ENCODE data around the gene DROSHA.

Gene DROSHA

GRCh38 chr5:31470608-31471007, 61.3 kb downstream of the DROSHA start:
- Histone ChIP-seq H3K36me3 (ENCODE audit: control insufficient read depth, insufficient read depth, low read length) (peaks cover 56% of the 10 kb centered on the region), H3K27ac (ENCODE audit: low read depth, low read length) (no peak overlapping the region), H3K27me3 (ENCODE audit: control insufficient read depth, insufficient read depth, low read length) (no peaks in the 10 kb centered on the region), H3K9ac (ENCODE audit: low read depth, low read length) (no peak overlapping the region), H3K4me3 (ENCODE audit: low read depth, low read length) (no peak overlapping the region), H3K4me1 (ENCODE audit: control insufficient read depth, insufficient read depth, low read length) (no peaks in the 10 kb centered on the region), H3K9me3 (ENCODE audit: control insufficient read depth, insufficient read depth, low read length) (no peaks in the 10 kb centered on the region)

GRCh38 chr5:31469886-31470285, 62.0 kb downstream of the DROSHA start:
- Histone ChIP-seq H3K9ac (ENCODE audit: low read depth, low read length) (no peak overlapping the region), H3K9me3 (ENCODE audit: control insufficient read depth, insufficient read depth, low read length) (no peaks in the 10 kb centered on the region), H3K27ac (ENCODE audit: low read depth, low read length) (no peak overlapping the region), H3K4me1 (ENCODE audit: control insufficient read depth, insufficient read depth, low read length) (no peaks in the 10 kb centered on the region), H3K4me3 (ENCODE audit: low read depth, low read length) (no peak overlapping the region), H3K36me3 (ENCODE audit: control insufficient read depth, insufficient read depth, low read length) (peaks cover 61% of the 10 kb centered on the region), H3K27me3 (ENCODE audit: control insufficient read depth, insufficient read depth, low read length) (no peaks in the 10 kb centered on the region)

- no peaks in the 10 kb centered on the region for H3K9me3 ChIP-seq (ENCODE audit: control insufficient read depth, insufficient read depth, low read length)
- H3K9ac ChIP-seq (ENCODE audit: low read depth, low read length), result no peak overlapping the region
- H3K27me3 ChIP-seq (ENCODE audit: control insufficient read depth, insufficient read depth, low read length), result no peaks in the 10 kb centered on the region
- H3K4me1 ChIP-seq (ENCODE audit: control insufficient read depth, insufficient read depth, low read length), result no peaks in the 10 kb centered on the region
- no peak overlapping the region for H3K4me3 ChIP-seq (ENCODE audit: low read depth, low read length)
- H3K27ac ChIP-seq (ENCODE audit: low read depth, low read length), result no peak overlapping the region
- H3K36me3 ChIP-seq (ENCODE audit: control insufficient read depth, insufficient read depth, low read length), result peaks cover 65% of the 10 kb centered on the region
Observed at GRCh38 chr5:31469466-31469865, 62.4 kb downstream of the DROSHA start.

GRCh38 chr5:31465291-31465690, 66.6 kb downstream of the DROSHA start:
- H3K36me3 ChIP-seq (ENCODE audit: control insufficient read depth, insufficient read depth, low read length), result peaks cover 80% of the 10 kb centered on the region
- H3K4me1 ChIP-seq (ENCODE audit: control insufficient read depth, insufficient read depth, low read length), result no peaks in the 10 kb centered on the region
- H3K9ac ChIP-seq (ENCODE audit: low read depth, low read length), result no peak overlapping the region
- peaks cover 10% of the 10 kb centered on the region for H3K9me3 ChIP-seq (ENCODE audit: control insufficient read depth, insufficient read depth, low read length)
- no peak overlapping the region for H3K27ac ChIP-seq (ENCODE audit: low read depth, low read length)
- H3K27me3 ChIP-seq (ENCODE audit: control insufficient read depth, insufficient read depth, low read length), result no peaks in the 10 kb centered on the region
- no peak overlapping the region for H3K4me3 ChIP-seq (ENCODE audit: low read depth, low read length)

GRCh38 chr5:31464081-31464480, 67.8 kb downstream of the DROSHA start:
- Histone ChIP-seq H3K36me3 (ENCODE audit: control insufficient read depth, insufficient read depth, low read length) (peaks cover 90% of the 10 kb centered on the region), H3K27ac (ENCODE audit: low read depth, low read length) (no peak overlapping the region), H3K27me3 (ENCODE audit: control insufficient read depth, insufficient read depth, low read length) (no peaks in the 10 kb centered on the region), H3K9me3 (ENCODE audit: control insufficient read depth, insufficient read depth, low read length) (peaks cover 10% of the 10 kb centered on the region), H3K4me1 (ENCODE audit: control insufficient read depth, insufficient read depth, low read length) (no peaks in the 10 kb centered on the region), H3K4me3 (ENCODE audit: low read depth, low read length) (no peak overlapping the region), H3K9ac (ENCODE audit: low read depth, low read length) (no peak overlapping the region)

- H3K27ac ChIP-seq (ENCODE audit: low read depth, low read length), result no peak overlapping the region
- no peaks in the 10 kb centered on the region for H3K4me1 ChIP-seq (ENCODE audit: control insufficient read depth, insufficient read depth, low read length)
- no peaks in the 10 kb centered on the region for H3K27me3 ChIP-seq (ENCODE audit: control insufficient read depth, insufficient read depth, low read length)
- no peak overlapping the region for H3K4me3 ChIP-seq (ENCODE audit: low read depth, low read length)
- peaks cover 10% of the 10 kb centered on the region for H3K9me3 ChIP-seq (ENCODE audit: control insufficient read depth, insufficient read depth, low read length)
- H3K36me3 ChIP-seq (ENCODE audit: control insufficient read depth, insufficient read depth, low read length), result peaks cover 94% of the 10 kb centered on the region
- no peak overlapping the region for H3K9ac ChIP-seq (ENCODE audit: low read depth, low read length)
Observed at GRCh38 chr5:31463351-31463750, 68.5 kb downstream of the DROSHA start.

- no peaks in the 10 kb centered on the region for H3K27me3 ChIP-seq (ENCODE audit: control insufficient read depth, insufficient read depth, low read length)
Observed at GRCh38 chr5:31459594-31459993, 72.3 kb downstream of the DROSHA start.

GRCh38 chr5:31455172-31455571, 76.7 kb downstream of the DROSHA start:
- no peak overlapping the region for H3K27ac ChIP-seq (ENCODE audit: low read depth, low read length)
- peaks cover 23% of the 10 kb centered on the region for H3K4me1 ChIP-seq (ENCODE audit: control insufficient read depth, insufficient read depth, low read length)
- no peaks in the 10 kb centered on the region for H3K27me3 ChIP-seq (ENCODE audit: control insufficient read depth, insufficient read depth, low read length)
- H3K9me3 ChIP-seq (ENCODE audit: control insufficient read depth, insufficient read depth, low read length), result peaks cover 17% of the 10 kb centered on the region
- H3K9ac ChIP-seq (ENCODE audit: low read depth, low read length), result no peak overlapping the region
- H3K36me3 ChIP-seq (ENCODE audit: control insufficient read depth, insufficient read depth, low read length), result peaks cover 44% of the 10 kb centered on the region
- no peak overlapping the region for H3K4me3 ChIP-seq (ENCODE audit: low read depth, low read length)

More at GRCh38 chr5:31459594-31459993, 72.3 kb downstream of the DROSHA start:
- H3K9me3 ChIP-seq (ENCODE audit: control insufficient read depth, insufficient read depth, low read length), result peaks cover 27% of the 10 kb centered on the region
- H3K36me3 ChIP-seq (ENCODE audit: control insufficient read depth, insufficient read depth, low read length), result peaks cover 78% of the 10 kb centered on the region
- no peak overlapping the region for H3K27ac ChIP-seq (ENCODE audit: low read depth, low read length)
- no peak overlapping the region for H3K4me3 ChIP-seq (ENCODE audit: low read depth, low read length)
- H3K9ac ChIP-seq (ENCODE audit: low read depth, low read length), result no peak overlapping the region
- no peaks in the 10 kb centered on the region for H3K4me1 ChIP-seq (ENCODE audit: control insufficient read depth, insufficient read depth, low read length)

- Histone ChIP-seq H3K4me3 (ENCODE audit: low read depth, low read length) (no peak overlapping the region), H3K9me3 (ENCODE audit: control insufficient read depth, insufficient read depth, low read length) (peaks cover 17% of the 10 kb centered on the region), H3K9ac (ENCODE audit: low read depth, low read length) (no peak overlapping the region), H3K4me1 (ENCODE audit: control insufficient read depth, insufficient read depth, low read length) (peaks cover 23% of the 10 kb centered on the region), H3K27ac (ENCODE audit: low read depth, low read length) (peak overlapping the region; percentile 78), H3K27me3 (ENCODE audit: control insufficient read depth, insufficient read depth, low read length) (no peaks in the 10 kb centered on the region), H3K36me3 (ENCODE audit: control insufficient read depth, insufficient read depth, low read length) (peaks cover 47% of the 10 kb centered on the region)
Observed at GRCh38 chr5:31453522-31453921, 78.4 kb downstream of the DROSHA start.

GRCh38 chr5:31452314-31452713, 79.6 kb downstream of the DROSHA start:
- Histone ChIP-seq H3K9ac (ENCODE audit: low read depth, low read length) (no peak overlapping the region), H3K4me1 (ENCODE audit: control insufficient read depth, insufficient read depth, low read length) (peaks cover 23% of the 10 kb centered on the region), H3K36me3 (ENCODE audit: control insufficient read depth, insufficient read depth, low read length) (peaks cover 49% of the 10 kb centered on the region), H3K27me3 (ENCODE audit: control insufficient read depth, insufficient read depth, low read length) (no peaks in the 10 kb centered on the region), H3K4me3 (ENCODE audit: low read depth, low read length) (no peak overlapping the region), H3K27ac (ENCODE audit: low read depth, low read length) (no peak overlapping the region), H3K9me3 (ENCODE audit: control insufficient read depth, insufficient read depth, low read length) (peaks cover 17% of the 10 kb centered on the region)

GRCh38 chr5:31449962-31450361, 81.9 kb downstream of the DROSHA start:
- Histone ChIP-seq H3K36me3 (ENCODE audit: control insufficient read depth, insufficient read depth, low read length) (peaks cover 48% of the 10 kb centered on the region), H3K4me3 (ENCODE audit: low read depth, low read length) (no peak overlapping the region), H3K9me3 (ENCODE audit: control insufficient read depth, insufficient read depth, low read length) (peaks cover 1% of the 10 kb centered on the region), H3K27me3 (ENCODE audit: control insufficient read depth, insufficient read depth, low read length) (no peaks in the 10 kb centered on the region), H3K27ac (ENCODE audit: low read depth, low read length) (no peak overlapping the region), H3K4me1 (ENCODE audit: control insufficient read depth, insufficient read depth, low read length) (peaks cover 23% of the 10 kb centered on the region), H3K9ac (ENCODE audit: low read depth, low read length) (no peak overlapping the region)

- Histone ChIP-seq H3K9ac (ENCODE audit: low read depth, low read length) (no peak overlapping the region), H3K4me3 (ENCODE audit: low read depth, low read length) (no peak overlapping the region), H3K9me3 (ENCODE audit: control insufficient read depth, insufficient read depth, low read length) (no peaks in the 10 kb centered on the region), H3K36me3 (ENCODE audit: control insufficient read depth, insufficient read depth, low read length) (peaks cover 54% of the 10 kb centered on the region), H3K27ac (ENCODE audit: low read depth, low read length) (no peak overlapping the region), H3K27me3 (ENCODE audit: control insufficient read depth, insufficient read depth, low read length) (no peaks in the 10 kb centered on the region), H3K4me1 (ENCODE audit: control insufficient read depth, insufficient read depth, low read length) (peaks cover 20% of the 10 kb centered on the region)
Observed at GRCh38 chr5:31449174-31449573, 82.7 kb downstream of the DROSHA start.
